IMR-90 (cell line): ENCODE measurements around the gene BRAT1.

Experiments
- CEBPB ChIP-seq: IDR thresholded peaks from 2 replicates; pipeline ENCODE4 v1.6.1; 2012; ENCODE audit warnings: low read depth, low read length, improper control_type of control experiment
- CTCF ChIP-seq: conservative IDR thresholded peaks from 2 replicates; pipeline ENCODE4 v1.5.1; 2012; ENCODE audit warnings: mild to moderate bottlenecking, low read depth, low read length, improper control_type of control experiment
- FOS ChIP-seq: fragments of 150-350 bp; IDR thresholded peaks from 2 replicates; pipeline ENCODE4 v1.6.1; 2016; ENCODE audit warnings: low read depth, low read length
- MAZ ChIP-seq: IDR thresholded peaks from 2 replicates; pipeline ENCODE4 v1.6.1; 2012; ENCODE audit warnings: low read depth, mild to moderate bottlenecking, low read length, improper control_type of control experiment, moderate library complexity, borderline replicate concordance
- MXI1 ChIP-seq: IDR thresholded peaks from 2 replicates; pipeline ENCODE4 v1.6.1; 2012; ENCODE audit warnings: low read depth, mild to moderate bottlenecking, low read length, moderate library complexity, borderline replicate concordance
- POLR2A ChIP-seq: IDR thresholded peaks from 2 replicates; pipeline ENCODE4 v1.6.1; 2012; ENCODE audit warnings: mild to moderate bottlenecking, low read depth, low read length
- RAD21 ChIP-seq: IDR thresholded peaks from 2 replicates; pipeline ENCODE4 v1.6.1; 2012; ENCODE audit warnings: low read length, improper control_type of control experiment
- USF2 ChIP-seq: fragments of 150-350 bp; IDR thresholded peaks from 2 replicates; pipeline ENCODE4 v1.6.1; 2017; ENCODE audit warnings: mild to moderate bottlenecking, antibody characterized with exemption, low read length, low read depth

- TF ChIP-seq CTCF = no peak
- TF ChIP-seq MXI1 = no peak
- TF ChIP-seq POLR2A = no peak
- no peak for TF ChIP-seq USF2
- TF ChIP-seq CEBPB = no peak
- TF ChIP-seq FOS = no peak
- no peak for TF ChIP-seq RAD21
- TF ChIP-seq MAZ = no peak
Measured at GRCh38 chr7:2511769-2512168, 43.6 kb downstream of the BRAT1 start.
